B cell (primary cell): ENCODE measurements around the gene TMEM132D. TPM values are rescaled to one million over a fixed set of nuclear protein-coding genes. Genes with fewer than 3 reads are reported as not detected.

Source experiments
- ATAC-seq: fragments of 200-7000 bp; cut with Tn5 transposase; one replicate; pipeline ENCODE4 v1.10.0; 2021; ENCODE audit warnings: low read depth, mild to moderate bottlenecking, moderate number of reproducible peaks, moderate library complexity
- CTCF ChIA-PET: fragments of 350-600 bp; sonication (Branson Sonifier 250); formaldehyde crosslinking; loops from one replicate; lab custom pipeline; 2021; ENCODE audit warnings: antibody characterized with exemption, inconsistent platforms; lab: Charles Lee
- POLR2A ChIA-PET: fragments of 350-600 bp; sonication (Branson Sonifier 250); formaldehyde crosslinking; loops from one replicate; lab custom pipeline; 2021; ENCODE audit warnings: antibody characterized with exemption; lab: Charles Lee
- DNase-seq: peaks from one replicate; pipeline ENCODE4 v3.0.0; 2013
- H2AFZ ChIP-seq: 2 replicates; pipeline ENCODE4 v1.6.1; 2012; ENCODE audit warnings: mild to moderate bottlenecking, low read depth, low read length; ENCODE audit not compliant: insufficient read depth, poor library complexity, severe bottlenecking
- H3K27ac ChIP-seq, 2 donors: 1 replicate in 1 of 2; 2 replicates in 1 of 2; pipeline ENCODE4 v1.5.1; 2012 to 2013; ENCODE audit warnings: low read length in 2 of 2, mild to moderate bottlenecking in 2 of 2, moderate library complexity in 1 of 2
- H3K27me3 ChIP-seq, 4 experiments: fragments of 200-600 bp in 1 of 4; sonication (generic) in 1 of 4; replicated peaks in 1 of 4; 1 replicate in 2 of 4; 2 replicates in 2 of 4; pipeline versions ENCODE4 v1.6.1 to v1.7.0; 2013 to 2016; ENCODE audit warnings: low read length in 3 of 4, mild to moderate bottlenecking in 2 of 4, mixed read lengths in 1 of 4, moderate library complexity in 1 of 4; ENCODE audit not compliant: insufficient read depth in 4 of 4, control insufficient read depth in 3 of 4; ENCODE audit errors: control extremely low read depth in 1 of 4
- H3K36me3 ChIP-seq, 2 experiments: replicated peaks in 1 of 2; 1 replicate in 1 of 2; 2 replicates in 1 of 2; pipeline versions ENCODE4 v1.6.1 to v1.7.1; 2013; ENCODE audit warnings: low read length in 1 of 2; ENCODE audit not compliant: insufficient read depth in 2 of 2, control insufficient read depth in 1 of 2; ENCODE audit errors: control extremely low read depth in 1 of 2, extremely low read depth in 1 of 2
- H3K4me1 ChIP-seq, 2 donors: fragments of 200-600 bp in 1 of 2; sonication (generic) in 1 of 2; 1 replicate in 1 of 2; 2 replicates in 1 of 2; pipeline versions ENCODE4 v1.5.1 to v1.6.1; 2013 to 2017; ENCODE audit warnings: low read length in 2 of 2; ENCODE audit not compliant: control insufficient read depth in 2 of 2, insufficient read depth in 2 of 2
- H3K4me2 ChIP-seq: replicated peaks from 2 replicates; pipeline ENCODE3; 2012; ENCODE audit warnings: mild to moderate bottlenecking, low read depth, low read length; ENCODE audit not compliant: poor library complexity, severe bottlenecking
- H3K4me3 ChIP-seq, 5 experiments: fragments of 200-600 bp in 1 of 5; sonication (generic) in 1 of 5; 1 replicate in 3 of 5; 2 replicates in 2 of 5; pipeline versions ENCODE4 v1.5.1 to v1.7.0; 2011 to 2016; ENCODE audit warnings: low read length in 4 of 5, mild to moderate bottlenecking in 4 of 5, low read depth in 2 of 5, control low read depth in 1 of 5, moderate library complexity in 1 of 5; ENCODE audit not compliant: insufficient read depth in 1 of 5; ENCODE audit errors: control extremely low read depth in 1 of 5, extremely low read depth in 1 of 5
- H3K79me2 ChIP-seq: fragments of 200-600 bp; sonication (generic); one replicate; pipeline ENCODE4 v1.6.0; 2016; ENCODE audit warnings: low read length; ENCODE audit not compliant: control insufficient read depth, insufficient read depth
- H3K9ac ChIP-seq: fragments of 200-600 bp; sonication (generic); 2 replicates; pipeline ENCODE4 v1.6.1; 2017; ENCODE audit warnings: mild to moderate bottlenecking, low read length, moderate library complexity
- H3K9me3 ChIP-seq, 3 donors: one replicate each; pipeline versions ENCODE4 v1.6.1 to v1.7.1; 2013; ENCODE audit warnings: low read length in 2 of 3; ENCODE audit not compliant: control insufficient read depth in 2 of 3, insufficient read depth in 1 of 3; ENCODE audit errors: control extremely low read depth in 1 of 3
- H4K20me1 ChIP-seq: 2 replicates; pipeline ENCODE4 v1.6.0; 2012; ENCODE audit warnings: mild to moderate bottlenecking, low read length; ENCODE audit not compliant: insufficient read depth, control insufficient read depth, poor library complexity, severe bottlenecking
- H3K27ac Mint-ChIP-seq: one replicate; pipeline ENCODE4 v1.8.0; 2021; ENCODE audit warnings: mixed read lengths
- H3K27me3 Mint-ChIP-seq: one replicate; pipeline ENCODE4 v1.8.0; 2021; ENCODE audit warnings: mixed read lengths
- H3K4me1 Mint-ChIP-seq: one replicate; pipeline ENCODE4 v1.8.0; 2021; ENCODE audit warnings: mixed read lengths
- H3K4me3 Mint-ChIP-seq: one replicate; pipeline ENCODE4 v1.8.0; 2021; ENCODE audit warnings: mixed read lengths
- H3K9me3 Mint-ChIP-seq: one replicate; pipeline ENCODE4 v1.8.0; 2022; ENCODE audit warnings: mixed read lengths; ENCODE audit not compliant: insufficient read depth
- CTCF ChIP-seq: fragments of 200-600 bp; IDR thresholded peaks from one replicate; pipeline ENCODE4 v1.8.0; 2022; ENCODE audit warnings: antibody characterized with exemption, mild to moderate bottlenecking
- EZH2 ChIP-seq: IDR thresholded peaks from 2 replicates; pipeline ENCODE4 v1.6.1; 2012; ENCODE audit warnings: borderline replicate concordance, low read depth, mild to moderate bottlenecking, moderate library complexity, low read length; ENCODE audit not compliant: insufficient read depth, poor library complexity, severe bottlenecking
- WGBS: methylation state at CpG from one replicate; pipeline ENCODE4 v1.1.5; 2013; ENCODE audit warnings: missing lambda C conversion rate; ENCODE audit not compliant: insufficient coverage; 5-methylcytosine and 5-hydroxymethylcytosine counted together
- intact Hi-C: fragments of 100-400 bp; cut with micrococcal nuclease; formaldehyde crosslinking; loops from one replicate; pipeline ENCODE4 v1.10.0; 2022
- polyA plus RNA-seq: library from polyadenylated mRNA; depleted of rRNA; stranded (reverse); fragments of >200 nt; gene quantifications from 2 replicates; pipeline ENCODE4 v1.2.3, GENCODE V29; 2012
- total RNA-seq, 2 donors: library from RNA; stranded (reverse); fragments of 120-200 nt in 1 of 2; gene quantifications; 1 replicate in 1 of 2; 2 replicates in 1 of 2; pipeline versions ENCODE4 v1.2.3 to v1.2.4, GENCODE V29; 2013 to 2022

Gene TMEM132D
- total and polyA plus RNA-seq, 2 donors (not counting 1 experiment from before 2014, with no cell fraction given) = not detected

- ATAC-seq = no peak
- no peaks in the 10 kb centered on the region for H3K79me2 ChIP-seq
- H3K27ac ChIP-seq = no peak overlapping the region
- 90% methylated on average over 2 of the region's 6 CpGs for WGBS
- TF ChIP-seq EZH2 (no peak), CTCF (no peak)
- ChIA-PET CTCF (no interaction called here), POLR2A (no interaction called here)
- no peak overlapping the region for H2AFZ ChIP-seq
- no peak for DNase-seq
- intact Hi-C loops = no loop called here
- H3K27me3 Mint-ChIP-seq = no peaks in the 10 kb centered on the region
- H3K4me1 ChIP-seq = no peaks in the 10 kb centered on the region
- H3K9ac ChIP-seq = no peak overlapping the region
- H3K9me3 Mint-ChIP-seq = peaks cover 3% of the 10 kb centered on the region
- H3K4me3 Mint-ChIP-seq = no peak overlapping the region
- no peak overlapping the region for H3K4me3 ChIP-seq
- no peaks in the 10 kb centered on the region for H3K27me3 ChIP-seq
- no peaks in the 10 kb centered on the region for H3K4me1 Mint-ChIP-seq
- no peaks in the 10 kb centered on the region for H4K20me1 ChIP-seq
- no peaks in the 10 kb centered on the region for H3K9me3 ChIP-seq
- H3K27ac Mint-ChIP-seq = no peak overlapping the region
- H3K4me2 ChIP-seq = no peak overlapping the region
- no peaks in the 10 kb centered on the region for H3K36me3 ChIP-seq
Observed at GRCh38 chr12:129631316-129631715, 272.5 kb downstream of the TMEM132D start.

- no peaks in the 10 kb centered on the region for H4K20me1 ChIP-seq
- no peak for TF ChIP-seq EZH2
- no peak for TF ChIP-seq CTCF
- H2AFZ ChIP-seq = no peak overlapping the region
- no peak overlapping the region for H3K4me2 ChIP-seq
- H3K9ac ChIP-seq = no peak overlapping the region
- no peak overlapping the region for H3K27ac ChIP-seq
- H3K36me3 ChIP-seq = no peaks in the 10 kb centered on the region
- ChIA-PET POLR2A (no interaction called here), CTCF (no interaction called here)
- Mint-ChIP-seq H3K4me1 (no peaks in the 10 kb centered on the region), H3K27me3 (no peaks in the 10 kb centered on the region), H3K4me3 (no peak overlapping the region), H3K9me3 (peaks cover 3% of the 10 kb centered on the region), H3K27ac (no peak overlapping the region)
- no peak for ATAC-seq
- no peaks in the 10 kb centered on the region for H3K79me2 ChIP-seq
- no peaks in the 10 kb centered on the region for H3K27me3 ChIP-seq
- no peaks in the 10 kb centered on the region for H3K4me1 ChIP-seq
- intact Hi-C loops = no loop called here
- no peak overlapping the region for H3K4me3 ChIP-seq
- no CpG with 5 or more reads among the region's 1 CpG for WGBS
- no peak for DNase-seq
- H3K9me3 ChIP-seq = no peaks in the 10 kb centered on the region
Observed at GRCh38 chr12:129629901-129630300, 273.9 kb downstream of the TMEM132D start.
